ENCODE data around the gene TXLNG. TPM values are rescaled to one million over a fixed set of nuclear protein-coding genes. Genes with fewer than 3 reads are reported as not detected.
"Not testable (repeated sequence)": the region's sequence is repeated elsewhere in the genome, so short reads cannot be mapped to it uniquely, and the experiment has no call there.

Gene TXLNG
- total RNA-seq, 4 donors from 2014 or later = 7.0 to 10.8 (median 8.9) TPM

DNA sequence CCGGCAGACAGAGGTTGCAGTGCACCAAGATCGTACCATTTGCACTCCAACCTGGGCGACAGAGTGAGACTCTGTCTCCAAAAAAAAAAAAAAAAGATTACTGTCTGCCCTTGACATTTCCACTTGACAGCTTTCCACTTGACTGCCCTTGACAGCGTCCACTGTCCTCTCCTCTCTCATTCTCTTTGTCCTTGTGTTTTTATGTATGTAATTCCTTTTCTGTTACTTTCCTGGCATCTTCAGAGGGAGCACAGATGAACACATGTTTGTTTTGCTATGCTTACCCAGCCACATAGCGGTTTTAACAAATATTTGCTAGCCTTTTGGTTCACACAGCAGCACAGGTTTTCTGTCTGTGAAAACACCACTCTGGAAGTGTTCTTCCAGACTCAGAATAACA, 40.6 kb upstream of the TXLNG start:
- 90 to 96% methylated on average over 5 of the region's 5 CpGs for WGBS, 2 donors
- no peak overlapping the region for H3K4me3 ChIP-seq (ENCODE audit: low read depth, poor library complexity, severe bottlenecking)
- DNase-seq (ENCODE audit: low spot score in 2 of 2) = no peak

DNA sequence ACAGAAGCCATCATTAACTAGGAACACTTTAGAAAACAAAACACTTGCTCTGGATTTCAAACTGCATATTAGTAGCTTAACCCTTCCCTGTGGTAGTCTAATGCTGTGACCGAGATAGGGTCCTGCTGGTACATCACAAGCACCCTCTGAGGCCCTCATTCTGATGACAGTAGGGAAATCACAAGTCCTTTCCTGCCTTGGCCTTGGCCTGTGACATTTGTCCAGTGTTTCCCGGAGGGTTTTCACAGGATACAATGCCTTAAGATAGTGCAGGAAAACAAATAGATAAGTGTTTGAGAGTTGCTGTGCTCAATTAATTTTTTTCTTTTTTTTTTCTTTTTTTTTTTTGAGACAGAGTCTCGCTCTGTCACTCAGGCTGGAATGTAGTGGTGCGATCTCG, 37.8 kb upstream of the TXLNG start:
- TF ChIP-seq, protein P1, sequence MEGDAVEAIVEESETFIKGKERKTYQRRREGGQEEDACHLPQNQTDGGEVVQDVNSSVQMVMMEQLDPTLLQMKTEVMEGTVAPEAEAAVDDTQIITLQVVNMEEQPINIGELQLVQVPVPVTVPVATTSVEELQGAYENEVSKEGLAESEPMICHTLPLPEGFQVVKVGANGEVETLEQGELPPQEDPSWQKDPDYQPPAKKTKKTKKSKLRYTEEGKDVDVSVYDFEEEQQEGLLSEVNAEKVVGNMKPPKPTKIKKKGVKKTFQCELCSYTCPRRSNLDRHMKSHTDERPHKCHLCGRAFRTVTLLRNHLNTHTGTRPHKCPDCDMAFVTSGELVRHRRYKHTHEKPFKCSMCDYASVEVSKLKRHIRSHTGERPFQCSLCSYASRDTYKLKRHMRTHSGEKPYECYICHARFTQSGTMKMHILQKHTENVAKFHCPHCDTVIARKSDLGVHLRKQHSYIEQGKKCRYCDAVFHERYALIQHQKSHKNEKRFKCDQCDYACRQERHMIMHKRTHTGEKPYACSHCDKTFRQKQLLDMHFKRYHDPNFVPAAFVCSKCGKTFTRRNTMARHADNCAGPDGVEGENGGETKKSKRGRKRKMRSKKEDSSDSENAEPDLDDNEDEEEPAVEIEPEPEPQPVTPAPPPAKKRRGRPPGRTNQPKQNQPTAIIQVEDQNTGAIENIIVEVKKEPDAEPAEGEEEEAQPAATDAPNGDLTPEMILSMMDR (IDR thresholded peaks at IDR 0.05) = no peak
- TF ChIP-seq POLR2A (IDR thresholded peaks at IDR 0.05) = no peak
- WGBS, 2 donors = 84 to 97% methylated on average over 5 of the region's 5 CpGs
- no peak overlapping the region for H3K4me3 ChIP-seq (ENCODE audit: low read depth, poor library complexity, severe bottlenecking)
- intact Hi-C loops (cut with DNase I; ENCODE audit: low total_unique reads) = no loop called here
- no peak for DNase-seq (ENCODE audit: low spot score in 2 of 2)

More for the DNA sequence above, 40.6 kb upstream of the TXLNG start:
- no peak for TF ChIP-seq POLR2A (IDR thresholded peaks at IDR 0.05)
- TF ChIP-seq, protein P1 (IDR thresholded peaks at IDR 0.05) = no peak
- intact Hi-C loops (cut with DNase I; ENCODE audit: low total_unique reads) = no loop called here

DNA sequence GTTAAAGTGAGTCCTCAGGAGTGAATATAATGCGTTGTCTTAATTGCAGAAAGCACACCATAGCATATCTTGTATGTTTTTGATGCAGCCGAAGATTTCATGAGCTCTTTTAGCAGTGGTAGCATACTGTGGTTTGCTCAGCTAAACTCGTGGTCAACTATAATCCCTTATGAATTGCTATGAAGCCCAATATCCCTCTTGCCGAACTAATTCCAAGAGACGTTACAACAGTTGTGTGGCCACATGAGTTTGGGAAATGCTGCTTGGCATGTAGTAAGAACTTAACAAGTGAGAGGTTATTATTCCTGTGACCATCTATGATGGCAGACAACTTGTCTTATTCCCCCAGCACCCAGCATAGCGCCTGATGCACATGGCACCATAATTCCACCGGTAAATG, 36.1 kb upstream of the TXLNG start:
- no peak for DNase-seq (ENCODE audit: low spot score in 2 of 2)
- TF ChIP-seq POLR2A (IDR thresholded peaks at IDR 0.05) = no peak
- TF ChIP-seq, protein P1 (IDR thresholded peaks at IDR 0.05) = no peak
- H3K4me3 ChIP-seq (ENCODE audit: low read depth, poor library complexity, severe bottlenecking) = no peak overlapping the region
- intact Hi-C loops (cut with DNase I; ENCODE audit: low total_unique reads) = no loop called here
- 95 to 99% methylated on average over 7 of the region's 7 CpGs for WGBS, 2 donors

DNA sequence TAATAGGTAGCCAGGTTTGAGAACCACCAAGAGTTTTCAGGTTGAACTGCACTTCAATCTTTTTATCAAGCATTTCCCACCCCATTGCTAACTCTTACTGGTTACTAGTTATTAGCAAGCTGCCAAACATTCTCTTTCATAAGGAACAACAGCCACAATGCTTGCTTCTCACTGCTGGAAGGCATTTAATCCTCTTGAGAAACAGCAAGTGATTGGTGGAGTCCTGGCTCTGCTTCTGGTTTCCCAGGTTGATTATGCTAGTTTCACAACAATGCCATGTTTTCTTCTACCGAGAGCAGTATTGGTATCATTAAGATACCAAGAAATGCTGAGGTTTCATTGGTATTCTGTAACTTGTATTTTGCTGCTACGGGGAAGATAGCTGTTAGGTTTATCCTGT, 32.2 kb upstream of the TXLNG start:
- peak in 1 of 2 donors; percentile 2 for DNase-seq (ENCODE audit: low spot score in 2 of 2)
- 86 to 100% methylated on average over 2 of the region's 2 CpGs for WGBS, 2 donors
- intact Hi-C loops (cut with DNase I; ENCODE audit: low total_unique reads) = no loop called here
- TF ChIP-seq, protein P1 (IDR thresholded peaks at IDR 0.05) = no peak
- no peak for TF ChIP-seq POLR2A (IDR thresholded peaks at IDR 0.05)
- H3K4me3 ChIP-seq (ENCODE audit: low read depth, poor library complexity, severe bottlenecking) = no peak overlapping the region

DNA sequence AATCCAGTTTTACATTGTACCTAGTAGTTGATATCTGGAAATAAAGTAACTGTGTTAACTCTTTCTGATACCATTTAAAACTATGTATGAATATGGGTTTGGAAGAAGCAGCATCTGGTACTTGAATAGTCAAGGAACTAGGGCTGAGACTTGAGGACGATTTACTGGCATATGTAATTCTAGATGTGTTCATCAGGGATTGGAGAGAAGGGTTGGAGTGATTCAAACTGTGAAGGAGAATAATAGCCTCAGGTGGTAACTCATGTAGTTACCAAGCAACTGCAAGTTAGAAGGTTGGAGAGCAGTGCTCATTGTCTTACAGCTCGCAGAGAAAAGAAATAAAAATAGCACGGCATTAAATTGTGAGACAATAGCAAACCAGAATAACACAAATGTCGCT, 29.5 kb upstream of the TXLNG start:
- no peak for TF ChIP-seq POLR2A (IDR thresholded peaks at IDR 0.05)
- TF ChIP-seq, protein P1 (IDR thresholded peaks at IDR 0.05) = no peak
- intact Hi-C loops (cut with DNase I; ENCODE audit: low total_unique reads) = no loop called here
- no peak for DNase-seq (ENCODE audit: low spot score in 2 of 2)
- H3K4me3 ChIP-seq (ENCODE audit: low read depth, poor library complexity, severe bottlenecking) = no peak overlapping the region
- WGBS, 2 donors = 82 to 88% methylated on average over 4 of the region's 4 CpGs

DNA sequence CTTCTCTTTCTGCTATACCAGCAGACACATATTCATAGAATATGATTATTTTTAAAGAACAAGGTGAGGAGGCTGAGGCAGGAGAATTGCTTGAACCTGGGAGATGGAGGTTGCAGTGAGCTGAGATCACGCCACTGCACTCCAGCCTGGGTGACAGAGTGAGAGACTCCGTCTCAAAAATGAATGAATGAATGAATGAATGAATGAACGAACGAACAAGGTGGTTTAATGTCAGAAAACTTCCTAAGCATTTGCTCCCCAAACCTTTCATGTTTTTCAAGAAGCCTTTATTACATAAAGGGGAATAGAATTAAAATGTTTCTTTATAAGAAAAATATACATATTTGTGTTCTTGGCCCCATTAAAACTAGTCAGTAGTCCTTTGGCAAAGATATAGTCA, 24.8 kb upstream of the TXLNG start:
- intact Hi-C loops (cut with DNase I; ENCODE audit: low total_unique reads); DNase-seq (ENCODE audit: low spot score in 2 of 2); H3K4me3 ChIP-seq (ENCODE audit: low read depth, poor library complexity, severe bottlenecking): not testable (repeated sequence)
- WGBS, 2 donors = 88 to 95% methylated on average over 4 of the region's 4 CpGs

Data from lower leg skin (tissue), 4 donors.